GM19043 (cell line): ENCODE measurements around the gene CYP8B1.

ENCODE experiments used
- ATAC-seq: cut with Tn5 transposase; IDR thresholded peaks from one replicate; pipeline ENCODE4 v1.9.1; 2021; ENCODE audit warnings: low read depth; ENCODE audit not compliant: unreplicated experiment

CYP8B1 gene

DNA sequence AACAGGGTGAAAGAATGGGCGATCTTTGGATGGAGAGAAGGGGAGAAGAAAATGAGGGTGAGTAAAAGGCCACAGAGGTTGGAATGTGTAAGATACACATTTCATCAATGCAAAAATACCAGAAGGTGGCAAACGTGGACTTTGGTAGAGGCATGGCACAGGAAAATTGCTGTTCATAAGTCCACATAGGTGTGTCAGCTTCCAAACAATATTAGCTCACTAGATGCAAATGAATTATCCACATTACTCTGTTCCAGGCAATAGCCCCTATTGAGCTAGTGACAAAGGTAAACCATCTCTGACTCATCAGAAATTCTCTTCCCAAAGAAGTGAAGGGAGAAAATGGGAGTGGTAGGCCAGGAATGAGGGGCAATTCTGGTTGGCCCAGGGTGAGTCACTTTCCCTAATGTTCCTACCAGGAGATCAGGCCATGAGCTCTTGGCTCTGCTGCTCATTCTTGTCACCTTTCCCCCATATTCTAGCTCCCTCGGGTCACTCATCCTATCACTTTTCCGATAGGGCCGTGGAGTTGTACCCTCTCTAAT is 46.5 kb downstream of the CYP8B1 start:
- no peak for ATAC-seq

- no peak for ATAC-seq
Observed at GRCh38 chr3:42827654-42828053, 48.0 kb downstream of the CYP8B1 start.

DNA sequence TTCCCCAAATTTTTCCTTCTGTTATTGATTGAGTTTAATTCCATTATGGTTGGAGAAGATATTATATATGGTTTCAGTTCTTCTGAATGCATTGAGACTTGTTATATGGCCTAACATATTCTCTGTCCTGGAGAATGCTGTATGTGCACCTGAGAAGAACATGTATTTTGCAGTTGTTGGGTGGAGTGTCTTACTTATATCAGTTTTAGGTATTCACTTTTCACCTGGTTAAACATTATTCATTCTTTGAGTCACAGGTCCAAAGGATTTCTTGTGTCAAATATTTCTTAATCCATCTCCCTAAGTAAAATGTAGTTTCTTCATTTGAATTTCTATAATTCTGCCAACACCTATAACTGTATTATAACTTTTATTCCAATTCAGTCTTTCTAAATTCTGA is 48.7 kb downstream of the CYP8B1 start:
- no peak for ATAC-seq

DNA sequence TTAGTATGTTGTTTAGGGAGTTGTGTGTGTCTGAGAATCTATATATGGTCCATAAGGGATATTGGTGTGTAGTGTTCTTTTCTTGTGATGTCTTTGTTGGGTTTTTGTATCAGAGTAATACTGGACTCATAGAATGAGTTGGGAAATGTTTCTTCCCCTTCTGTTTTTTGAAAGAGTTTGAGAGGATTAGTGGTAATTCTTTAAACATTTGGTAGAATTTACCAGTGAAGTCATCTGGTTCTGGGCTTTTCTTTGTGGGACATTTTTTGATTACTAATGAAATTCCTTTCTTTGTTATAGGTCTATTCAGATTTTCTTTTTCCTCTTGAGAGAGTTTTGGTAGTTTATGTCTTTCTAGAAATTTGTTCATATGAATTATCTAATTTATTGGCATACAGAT is 49.5 kb downstream of the CYP8B1 start:
- no peak for ATAC-seq

DNA sequence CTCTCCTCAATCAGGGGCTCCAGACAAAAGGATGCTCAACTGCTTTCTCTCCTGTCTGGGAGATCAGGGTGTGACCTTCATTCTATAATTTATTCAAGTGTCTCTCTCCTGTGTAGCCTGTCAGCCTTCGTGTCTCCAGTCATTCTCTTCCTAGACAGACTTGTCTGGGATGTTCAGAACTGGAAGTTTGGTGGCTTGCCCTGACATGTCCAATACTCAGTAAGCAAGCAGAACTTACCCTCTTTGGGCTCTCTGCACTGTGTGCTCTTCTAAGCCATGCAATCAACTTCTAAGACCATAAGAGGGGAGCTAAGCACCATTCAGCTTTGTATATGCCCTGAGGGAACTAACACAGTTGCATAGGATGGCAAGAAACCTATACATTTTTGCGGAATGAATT is 52.3 kb downstream of the CYP8B1 start:
- ATAC-seq = no peak

DNA sequence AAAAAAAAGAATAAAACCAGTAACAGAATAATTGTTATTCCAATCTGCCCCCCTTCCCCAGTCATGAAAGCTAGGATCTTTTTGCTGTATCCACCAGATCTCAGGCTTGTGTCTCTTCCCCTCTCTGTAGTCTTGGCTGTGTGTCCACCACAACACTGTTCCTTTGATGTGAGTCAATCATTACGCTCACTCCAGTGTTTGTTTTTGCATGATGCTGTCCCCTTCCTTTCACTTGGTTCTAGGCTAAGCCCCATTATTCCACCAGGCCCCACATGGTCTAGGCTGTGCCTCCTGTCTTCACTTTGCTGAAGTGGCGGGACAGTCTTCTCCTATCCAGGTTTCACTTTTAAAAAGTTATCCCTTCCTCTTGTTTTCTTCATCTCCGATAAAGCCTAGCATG is 52.9 kb downstream of the CYP8B1 start:
- no peak for ATAC-seq
